T-helper 1 cell treated with Interleukin-12 subunit alpha and Interleukin-12 subunit beta and Interleukin-4 antibody, amounts not matched to agents 30 μg/mL and 1 μg/mL, for 36 hours (primary cell): ENCODE results near the gene PTCH1.

ENCODE experiments used
- H3K27ac Mint-ChIP-seq: one replicate; pipeline ENCODE4 v1.8.0; 2021; ENCODE audit warnings: mild to moderate bottlenecking, mixed read lengths
- H3K27me3 Mint-ChIP-seq: one replicate; pipeline ENCODE4 v1.8.0; 2021; ENCODE audit warnings: low read depth, mixed read lengths
- H3K36me3 Mint-ChIP-seq: one replicate; pipeline ENCODE4 v1.8.0; 2021; ENCODE audit warnings: low read depth, mixed read lengths
- H3K4me1 Mint-ChIP-seq: one replicate; pipeline ENCODE4 v1.8.0; 2021; ENCODE audit warnings: low read depth, mixed read lengths
- H3K4me3 Mint-ChIP-seq: one replicate; pipeline ENCODE4 v1.8.0; 2021; ENCODE audit warnings: mild to moderate bottlenecking, moderate library complexity, mixed read lengths
- H3K9me3 Mint-ChIP-seq: one replicate; pipeline ENCODE4 v1.8.0; 2021; ENCODE audit warnings: mixed read lengths

The PTCH1 gene

DNA sequence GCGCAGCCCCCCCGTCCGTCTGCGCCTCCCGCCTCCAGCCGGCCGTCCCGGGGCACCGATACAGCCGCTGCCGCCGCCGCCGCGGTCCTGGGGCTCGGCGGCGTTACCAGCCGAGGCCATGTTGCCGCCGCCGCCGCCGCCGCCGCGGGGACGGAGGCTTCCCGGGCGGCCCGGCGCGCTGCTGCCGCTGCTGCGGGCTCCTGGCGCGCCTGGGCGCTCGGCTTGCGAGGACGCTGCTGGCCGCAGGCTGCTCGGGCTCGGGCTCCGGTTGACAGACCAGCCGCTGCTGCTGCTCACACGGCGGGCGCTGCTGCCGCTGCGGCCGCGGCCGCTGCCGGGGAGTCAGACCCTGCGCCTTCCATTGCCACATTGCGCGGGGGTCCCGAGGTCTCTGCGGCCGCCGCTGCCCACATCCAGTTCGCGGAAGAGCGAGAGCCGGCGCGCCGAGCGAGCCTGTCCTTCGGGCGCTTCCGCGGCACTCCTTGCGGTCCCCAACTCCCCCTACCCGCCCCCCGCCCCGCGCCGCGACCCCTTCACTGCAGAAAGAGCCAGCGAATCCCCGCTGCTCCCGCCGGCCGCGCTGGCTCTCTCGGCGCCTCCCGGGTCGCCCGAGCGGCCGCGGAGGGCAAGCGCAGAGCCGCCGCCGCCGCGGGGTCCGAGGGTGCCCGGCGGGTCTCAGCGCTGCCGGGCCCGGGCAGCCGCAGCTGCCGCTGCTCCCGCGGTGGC is 8.4 kb downstream of the PTCH1 start:
- Mint-ChIP-seq H3K36me3 (peaks cover 6% of the 10 kb centered on the region), H3K4me3 (peak overlapping the region; percentile 61), H3K4me1 (peaks cover 40% of the 10 kb centered on the region), H3K27ac (no peak overlapping the region), H3K9me3 (no peaks in the 10 kb centered on the region), H3K27me3 (peaks cover 78% of the 10 kb centered on the region)

DNA sequence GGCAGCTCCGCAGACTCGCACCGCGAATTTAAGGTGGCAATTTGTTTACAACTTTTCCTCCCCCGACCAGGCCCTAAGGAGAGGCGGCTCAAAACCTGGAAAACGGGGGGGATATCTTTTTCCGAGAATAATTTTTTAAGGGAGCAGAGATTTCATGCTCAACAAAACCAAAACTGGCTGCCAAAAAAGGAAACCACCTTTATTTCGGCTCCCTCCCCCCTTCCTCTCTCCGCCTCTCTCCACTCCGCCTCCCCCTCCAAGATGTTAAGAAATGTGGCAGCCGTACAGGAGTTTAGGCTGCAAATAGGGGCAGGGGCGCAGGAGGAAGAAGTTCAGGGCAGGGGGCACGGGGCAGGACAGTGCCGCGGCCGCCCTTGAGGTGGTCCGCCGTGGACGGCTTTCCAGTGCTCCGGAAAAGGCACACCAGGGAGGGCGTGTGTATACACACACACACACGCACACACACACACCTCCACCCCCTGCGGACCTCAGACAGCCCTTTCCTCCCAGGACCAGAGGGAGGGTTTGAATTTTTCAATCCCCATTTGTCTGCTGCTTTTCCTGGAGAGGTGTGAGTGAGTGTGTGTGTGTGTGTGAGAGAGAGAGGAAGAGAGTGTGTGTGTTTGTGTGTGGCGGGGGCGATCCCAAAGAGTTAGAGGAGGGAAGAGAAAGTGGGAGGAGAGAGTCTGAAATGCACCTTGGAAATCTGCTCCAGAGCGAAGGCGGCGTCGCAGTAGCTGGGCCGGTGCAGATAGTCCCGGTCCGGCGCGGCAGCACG is 9.1 kb downstream of the PTCH1 start:
- peak overlapping the region; percentile 75 for H3K27ac Mint-ChIP-seq
- peaks cover 3% of the 10 kb centered on the region for H3K36me3 Mint-ChIP-seq
- H3K4me3 Mint-ChIP-seq = peak overlapping the region; percentile 96
- H3K27me3 Mint-ChIP-seq = peaks cover 77% of the 10 kb centered on the region
- H3K9me3 Mint-ChIP-seq = no peaks in the 10 kb centered on the region
- H3K4me1 Mint-ChIP-seq = peaks cover 38% of the 10 kb centered on the region

DNA sequence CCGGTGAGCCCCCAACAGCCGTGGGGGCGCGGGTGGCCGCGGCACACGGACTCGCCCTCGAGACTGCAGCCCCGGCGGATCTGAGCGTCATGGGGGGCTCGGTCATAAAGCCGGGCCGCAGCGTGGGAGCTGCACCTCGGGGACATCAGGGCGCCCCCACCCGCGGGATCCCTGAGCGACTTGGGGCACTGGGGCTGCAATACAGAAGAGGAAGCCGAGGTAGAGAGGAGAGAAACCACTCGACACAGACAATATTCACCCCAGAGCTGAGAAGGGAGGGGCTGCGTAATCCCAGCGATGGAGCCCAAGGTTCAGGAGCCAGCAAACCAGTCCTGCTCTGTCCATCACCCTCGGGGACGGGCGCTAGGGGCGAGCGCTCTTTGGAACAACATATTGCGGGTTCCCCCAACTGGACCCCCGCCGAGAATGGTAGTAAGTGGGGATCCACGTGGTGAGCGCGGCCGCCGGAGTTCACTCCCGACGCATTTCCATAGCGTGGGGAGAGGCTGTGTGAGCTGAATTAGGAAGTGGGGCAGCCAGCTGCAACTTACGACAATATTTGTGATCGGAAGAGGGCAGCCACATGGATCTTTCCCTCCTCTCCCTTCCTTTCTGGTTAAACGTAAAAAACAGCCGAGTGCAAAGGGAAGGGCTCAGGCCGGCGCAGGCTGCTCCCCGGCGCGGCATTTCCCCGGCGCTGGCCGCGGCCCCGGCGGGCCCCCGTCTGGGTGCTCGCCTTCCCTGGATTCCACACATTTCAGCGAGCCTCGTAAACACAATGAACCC is 9.9 kb downstream of the PTCH1 start:
- Mint-ChIP-seq H3K36me3 (peaks cover 3% of the 10 kb centered on the region), H3K9me3 (no peaks in the 10 kb centered on the region), H3K27ac (peak overlapping the region; percentile 75), H3K27me3 (peaks cover 75% of the 10 kb centered on the region), H3K4me1 (peaks cover 36% of the 10 kb centered on the region), H3K4me3 (peak overlapping the region; percentile 96)

DNA sequence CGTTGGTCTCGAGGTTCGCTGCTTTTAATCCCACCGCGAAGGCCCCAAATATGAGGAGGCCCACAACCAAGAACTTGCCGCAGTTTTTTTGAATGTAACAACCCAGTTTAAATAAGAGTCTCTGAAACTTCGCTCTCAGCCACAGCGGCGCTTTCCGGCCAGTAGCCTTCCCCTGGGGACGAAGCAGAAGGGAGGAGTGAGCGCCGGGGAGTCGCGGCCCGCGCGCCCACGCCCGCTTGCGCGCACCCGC is 10.4 kb downstream of the PTCH1 start:
- Mint-ChIP-seq H3K27ac (peak overlapping the region; percentile 41), H3K4me3 (peak overlapping the region; percentile 81), H3K9me3 (no peaks in the 10 kb centered on the region), H3K4me1 (peaks cover 31% of the 10 kb centered on the region), H3K27me3 (peaks cover 74% of the 10 kb centered on the region), H3K36me3 (peaks cover 3% of the 10 kb centered on the region)

DNA sequence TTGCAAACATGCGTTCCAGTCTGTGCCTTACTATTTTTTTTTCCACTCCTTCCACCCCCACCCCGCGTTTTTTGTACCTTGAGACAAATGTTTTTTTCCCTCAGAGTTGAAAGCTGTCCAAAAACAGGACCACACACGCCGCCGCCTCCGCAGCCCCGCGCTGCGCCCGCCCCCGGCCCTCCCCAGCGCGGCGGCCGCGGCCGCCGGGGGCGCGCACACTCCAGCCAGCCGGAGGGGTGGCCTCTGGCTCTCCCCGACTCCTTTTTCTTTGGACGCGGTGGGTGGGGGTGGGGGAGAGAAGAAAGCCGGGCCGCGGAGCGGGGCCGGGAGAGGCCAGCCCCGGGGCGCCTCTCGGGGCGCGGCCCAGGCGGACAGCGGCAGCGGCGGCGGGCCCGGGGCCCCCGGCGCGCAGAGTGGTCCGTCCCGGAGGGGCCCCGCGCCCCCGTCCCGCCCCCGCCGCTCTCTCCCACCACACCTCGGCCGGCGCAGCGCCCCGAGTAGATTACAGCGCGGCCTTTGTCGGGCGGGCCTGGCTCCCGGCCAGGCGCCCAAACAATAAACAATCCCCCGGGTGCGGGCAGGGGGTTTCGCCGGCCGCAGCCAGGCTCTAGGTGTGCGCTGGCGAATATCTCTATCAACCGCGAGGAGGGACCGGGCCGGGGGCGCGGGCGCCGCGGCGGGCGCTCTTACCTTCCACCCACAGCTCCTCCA is 10.9 kb downstream of the PTCH1 start:
- peaks cover 30% of the 10 kb centered on the region for H3K4me1 Mint-ChIP-seq
- peak overlapping the region; percentile 81 for H3K4me3 Mint-ChIP-seq
- peak overlapping the region; percentile 70 for H3K27ac Mint-ChIP-seq
- peaks cover 77% of the 10 kb centered on the region for H3K27me3 Mint-ChIP-seq
- peaks cover 3% of the 10 kb centered on the region for H3K36me3 Mint-ChIP-seq
- H3K9me3 Mint-ChIP-seq = no peaks in the 10 kb centered on the region

DNA sequence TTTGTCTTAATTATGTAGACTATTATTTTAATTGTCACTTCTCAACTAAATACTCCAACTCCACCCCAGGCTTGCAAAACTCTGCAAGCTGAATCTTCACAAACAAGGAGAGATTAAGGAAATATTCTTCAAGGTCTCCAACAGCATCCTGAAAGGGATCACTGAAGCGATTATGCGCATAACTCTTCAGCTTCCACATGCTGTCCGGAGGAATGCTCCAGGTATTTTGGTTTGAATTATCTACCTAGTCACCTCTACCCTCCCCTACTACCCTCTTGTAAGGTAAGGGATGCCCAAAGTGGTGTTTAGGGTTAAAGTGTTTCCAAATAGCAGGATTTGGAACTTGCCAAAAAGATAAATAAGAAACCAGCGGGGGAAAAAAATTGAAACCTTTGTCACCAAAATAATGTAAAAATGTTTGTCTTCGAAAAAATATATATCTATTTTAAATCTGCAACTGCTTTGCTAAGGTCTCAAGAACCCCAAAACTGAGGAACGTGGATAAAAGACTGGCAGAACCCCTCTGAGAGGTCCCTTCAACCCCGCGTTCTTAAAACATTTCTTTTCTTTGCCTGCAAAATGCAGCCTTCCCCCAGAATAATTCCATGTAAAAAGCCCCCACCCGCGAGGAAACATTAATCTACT is 11.6 kb downstream of the PTCH1 start:
- no peaks in the 10 kb centered on the region for H3K9me3 Mint-ChIP-seq
- peaks cover 27% of the 10 kb centered on the region for H3K4me1 Mint-ChIP-seq
- peaks cover 3% of the 10 kb centered on the region for H3K36me3 Mint-ChIP-seq
- H3K27me3 Mint-ChIP-seq = peaks cover 76% of the 10 kb centered on the region
- H3K4me3 Mint-ChIP-seq = peak overlapping the region; percentile 63
- peak overlapping the region; percentile 70 for H3K27ac Mint-ChIP-seq

DNA sequence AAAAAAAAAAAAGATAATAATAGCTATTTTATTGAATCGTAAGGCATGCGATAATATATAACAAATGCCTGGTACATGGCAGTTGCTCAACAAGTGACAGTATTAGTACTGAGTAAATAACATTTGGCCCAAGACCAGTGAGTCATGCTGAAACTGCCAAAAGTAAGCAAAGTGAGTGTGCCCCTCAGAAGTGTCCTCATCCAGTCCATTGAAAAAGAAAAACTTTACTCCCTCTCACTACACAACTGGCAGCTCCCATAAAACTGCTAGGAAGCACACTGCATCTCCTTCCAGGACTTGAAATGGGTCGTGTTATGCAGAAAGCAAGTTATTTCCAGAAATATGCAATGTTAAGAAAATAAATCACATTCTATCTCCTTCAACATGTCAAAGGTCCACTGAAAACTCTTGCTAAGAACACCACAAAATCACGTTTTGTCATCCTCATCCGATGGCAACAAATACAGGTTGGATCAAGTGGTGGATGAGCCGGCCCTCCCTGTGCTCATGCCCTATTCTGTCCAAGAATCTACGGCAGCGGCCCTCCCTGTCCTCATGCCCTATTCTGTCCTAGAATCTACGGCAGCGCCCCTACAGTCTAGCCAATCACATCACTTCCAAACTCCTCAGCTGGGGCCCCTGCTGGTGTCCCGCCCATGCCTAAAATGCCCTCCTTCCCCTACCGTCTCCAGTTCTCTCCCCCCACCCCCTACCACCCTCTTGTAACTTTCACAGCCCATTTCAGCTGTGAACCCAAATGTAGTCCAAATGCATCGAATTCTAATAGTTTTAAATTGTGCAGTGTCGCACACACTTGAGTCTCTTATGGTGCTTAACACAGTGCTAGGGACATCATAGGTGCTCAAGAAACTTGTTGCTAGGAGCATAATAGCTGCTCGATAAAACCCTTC is 12.5 kb downstream of the PTCH1 start:
- H3K4me3 Mint-ChIP-seq = peak overlapping the region; percentile 63
- H3K27ac Mint-ChIP-seq = peak overlapping the region; percentile 17
- H3K36me3 Mint-ChIP-seq = peaks cover 2% of the 10 kb centered on the region
- H3K9me3 Mint-ChIP-seq = no peaks in the 10 kb centered on the region
- peaks cover 18% of the 10 kb centered on the region for H3K4me1 Mint-ChIP-seq
- H3K27me3 Mint-ChIP-seq = peaks cover 74% of the 10 kb centered on the region

DNA sequence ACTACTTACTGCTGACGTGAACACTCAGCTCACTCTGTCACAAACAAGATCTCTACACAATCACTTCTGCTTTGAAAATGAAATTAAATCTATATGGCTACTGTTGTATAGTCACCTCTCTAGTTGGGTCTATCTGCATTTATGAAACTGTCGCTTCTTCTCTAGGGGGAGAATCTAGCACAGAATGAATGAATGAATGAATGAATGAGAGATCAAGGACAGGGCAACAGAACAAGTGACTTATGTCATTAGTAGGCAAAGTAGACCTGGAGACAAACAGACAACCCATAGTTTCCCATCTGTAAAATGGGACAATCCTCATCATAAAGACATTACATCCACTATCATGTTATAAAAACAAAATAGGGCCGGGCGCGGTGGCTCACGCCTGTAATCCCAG is 13.4 kb downstream of the PTCH1 start:
- no peaks in the 10 kb centered on the region for H3K9me3 Mint-ChIP-seq
- peaks cover 71% of the 10 kb centered on the region for H3K27me3 Mint-ChIP-seq
- peaks cover 2% of the 10 kb centered on the region for H3K36me3 Mint-ChIP-seq
- H3K4me3 Mint-ChIP-seq = no peak overlapping the region
- H3K27ac Mint-ChIP-seq = no peak overlapping the region
- H3K4me1 Mint-ChIP-seq = peaks cover 16% of the 10 kb centered on the region

DNA sequence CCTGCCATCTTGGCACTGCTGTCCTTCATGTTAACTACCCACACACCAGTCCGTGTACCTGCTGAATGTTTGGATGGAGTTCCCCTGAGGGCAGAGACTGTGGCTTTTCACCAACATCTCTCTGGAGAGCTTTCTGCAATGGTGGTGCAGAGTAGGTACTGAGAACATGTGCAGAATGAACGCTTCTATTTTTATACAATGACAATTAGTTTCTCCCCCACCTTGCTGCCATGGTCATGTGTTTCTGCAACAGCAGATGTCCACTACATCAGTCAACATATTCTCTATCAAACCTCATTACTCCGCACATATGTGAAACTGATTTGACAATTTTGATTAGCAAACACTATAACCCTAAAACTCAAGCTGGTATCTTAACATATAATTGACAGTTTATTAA is 14.5 kb downstream of the PTCH1 start:
- Mint-ChIP-seq H3K36me3 (no peaks in the 10 kb centered on the region), H3K27me3 (peaks cover 69% of the 10 kb centered on the region), H3K27ac (no peak overlapping the region), H3K4me3 (no peak overlapping the region), H3K9me3 (no peaks in the 10 kb centered on the region), H3K4me1 (peaks cover 14% of the 10 kb centered on the region)

DNA sequence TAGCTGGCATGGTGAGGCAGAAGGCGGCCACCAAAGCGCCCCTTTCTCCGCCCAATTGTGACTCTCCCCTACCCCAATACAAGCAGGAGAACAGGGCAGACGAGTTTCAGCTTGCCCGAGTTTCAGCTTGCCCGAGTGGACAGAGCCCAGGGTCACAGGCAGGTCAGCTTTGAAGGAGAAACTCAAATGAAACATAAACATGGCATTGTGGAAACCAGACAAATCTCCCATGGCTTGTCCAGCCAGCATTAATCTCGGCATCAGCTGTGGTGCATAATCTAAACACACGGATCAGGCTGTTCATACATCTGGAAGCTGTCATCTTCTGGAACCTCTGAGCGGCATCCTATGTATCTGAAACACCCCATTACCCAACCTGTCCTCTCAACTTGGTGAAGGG is 16.9 kb downstream of the PTCH1 start:
- Mint-ChIP-seq H3K4me1 (peaks cover 18% of the 10 kb centered on the region), H3K9me3 (no peaks in the 10 kb centered on the region), H3K27me3 (peaks cover 55% of the 10 kb centered on the region), H3K4me3 (no peak overlapping the region), H3K27ac (no peak overlapping the region), H3K36me3 (no peaks in the 10 kb centered on the region)

DNA sequence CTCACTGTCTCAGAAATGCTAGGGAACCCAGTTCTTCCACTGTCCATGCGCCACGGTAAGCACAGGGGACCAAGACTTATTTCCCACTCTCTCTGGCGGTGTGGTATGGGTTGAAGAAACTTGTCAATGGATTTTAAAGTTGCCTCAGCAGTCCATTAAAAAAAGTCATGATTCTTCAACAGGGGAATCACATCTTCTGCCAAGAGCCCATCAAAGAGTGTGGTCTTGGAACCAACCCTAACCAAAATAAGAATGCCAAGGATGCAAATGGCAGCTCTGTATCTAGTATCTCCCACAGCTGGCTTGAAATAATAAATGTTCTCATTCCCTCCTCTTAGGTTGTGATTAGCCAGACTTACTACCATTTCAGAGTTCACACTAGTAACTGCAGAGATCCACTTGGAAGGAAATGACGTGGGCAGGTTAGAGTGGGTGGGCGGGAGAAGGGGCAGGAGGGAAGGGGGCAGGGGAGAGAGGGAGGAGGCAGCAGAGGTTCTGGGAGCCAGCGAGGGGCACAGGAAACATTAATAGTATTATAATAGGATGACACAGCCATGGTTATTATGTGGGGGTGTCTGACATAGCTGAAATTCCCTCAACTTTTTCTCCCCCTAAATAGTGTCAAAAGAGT is 17.6 kb downstream of the PTCH1 start:
- H3K36me3 Mint-ChIP-seq = no peaks in the 10 kb centered on the region
- H3K4me1 Mint-ChIP-seq = peaks cover 23% of the 10 kb centered on the region
- H3K27me3 Mint-ChIP-seq = peaks cover 48% of the 10 kb centered on the region
- no peak overlapping the region for H3K27ac Mint-ChIP-seq
- H3K4me3 Mint-ChIP-seq = no peak overlapping the region
- H3K9me3 Mint-ChIP-seq = no peaks in the 10 kb centered on the region

DNA sequence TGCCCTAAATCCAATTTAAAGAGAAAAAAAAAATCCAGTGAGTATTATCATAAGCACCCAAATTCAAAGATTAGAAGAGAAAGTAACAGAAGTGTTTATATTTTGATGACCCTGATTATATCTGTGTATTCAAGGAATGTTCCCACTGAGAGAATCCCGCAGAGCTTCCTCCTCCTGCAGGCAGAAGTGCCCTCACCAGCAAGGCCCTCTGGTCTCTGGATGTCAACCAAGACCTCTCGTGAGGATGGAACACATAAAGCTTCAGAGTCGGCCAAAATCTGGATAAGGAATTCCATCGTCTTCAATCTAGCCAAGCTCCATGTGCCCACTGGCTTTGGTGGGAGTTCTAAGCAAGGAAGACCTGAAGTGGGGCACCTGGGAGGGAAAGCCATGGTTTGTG is 18.1 kb downstream of the PTCH1 start:
- H3K27ac Mint-ChIP-seq = no peak overlapping the region
- H3K4me1 Mint-ChIP-seq = peaks cover 25% of the 10 kb centered on the region
- H3K36me3 Mint-ChIP-seq = no peaks in the 10 kb centered on the region
- H3K4me3 Mint-ChIP-seq = no peak overlapping the region
- H3K27me3 Mint-ChIP-seq = peaks cover 46% of the 10 kb centered on the region
- no peaks in the 10 kb centered on the region for H3K9me3 Mint-ChIP-seq

DNA sequence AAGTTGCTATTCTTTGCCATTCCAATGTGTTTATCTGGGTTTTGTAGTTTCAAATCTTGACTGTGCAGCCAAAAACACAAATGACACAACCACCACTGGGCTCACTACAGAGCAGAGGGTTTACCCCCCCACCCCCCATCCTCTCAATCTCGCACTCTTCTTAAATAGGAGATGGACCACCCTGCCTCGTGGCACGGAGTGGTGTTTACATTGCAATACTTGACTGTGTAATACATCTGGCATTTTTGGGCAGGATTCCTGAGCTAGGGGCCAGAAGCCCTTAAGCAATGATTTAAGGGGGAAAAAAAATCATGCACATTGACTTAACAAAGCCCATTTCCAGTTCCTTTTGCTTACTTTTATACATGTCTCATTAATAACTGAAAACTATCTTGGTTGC is 19.0 kb downstream of the PTCH1 start:
- Mint-ChIP-seq H3K4me3 (no peak overlapping the region), H3K36me3 (no peaks in the 10 kb centered on the region), H3K4me1 (peaks cover 32% of the 10 kb centered on the region), H3K9me3 (no peaks in the 10 kb centered on the region), H3K27ac (no peak overlapping the region), H3K27me3 (peaks cover 38% of the 10 kb centered on the region)
